MM.1S (cell line): ENCODE results near the gene SYNE1.
A peak's percentile ranks its signal among the peaks of the same experiment; 100 is the strongest.
"Not testable (repeated sequence)": the region's sequence is repeated elsewhere in the genome, so short reads cannot be mapped to it uniquely, and the experiment has no call there.

Source experiments
- DNase-seq: peaks from one replicate; pipeline ENCODE4 v3.0.0-alpha.2; 2015
- H2AFZ ChIP-seq: fragments of 300-600 bp; sonication (generic); 2 replicates; pipeline ENCODE4 v1.6.0; 2016; ENCODE audit warnings: antibody characterized with exemption, low read length
- H3F3A ChIP-seq: fragments of 300-600 bp; sonication (generic); 2 replicates; pipeline ENCODE4 v1.6.1; 2016; ENCODE audit warnings: mild to moderate bottlenecking, antibody characterized with exemption, low read length, moderate library complexity, mixed read lengths; ENCODE audit not compliant: insufficient read depth
- H3K27ac ChIP-seq: fragments of 300-600 bp; sonication (generic); 2 replicates; pipeline ENCODE4 v1.5.1; 2016; ENCODE audit warnings: mild to moderate bottlenecking, low read length
- H3K27me3 ChIP-seq: fragments of 300-600 bp; sonication (generic); replicated peaks from 2 replicates; pipeline ENCODE4 v1.6.0; 2016; ENCODE audit warnings: low read length; ENCODE audit not compliant: insufficient read depth
- H3K36me3 ChIP-seq: fragments of 300-600 bp; sonication (generic); replicated peaks from 2 replicates; pipeline ENCODE4 v1.6.1; 2016; ENCODE audit warnings: mild to moderate bottlenecking, low read length, mixed read lengths; ENCODE audit not compliant: insufficient read depth
- H3K4me1 ChIP-seq: fragments of 300-600 bp; sonication (generic); 2 replicates; pipeline ENCODE4 v1.6.1; 2016; ENCODE audit warnings: low read length, mixed read lengths
- H3K4me2 ChIP-seq: fragments of 300-600 bp; sonication (generic); 2 replicates; pipeline ENCODE4 v1.6.0; 2016; ENCODE audit warnings: low read depth, low read length
- H3K4me3 ChIP-seq: fragments of 300-600 bp; sonication (generic); 2 replicates; pipeline ENCODE4 v1.5.1; 2016; ENCODE audit warnings: low read length, mixed read lengths
- H3K79me2 ChIP-seq: fragments of 300-600 bp; sonication (generic); 2 replicates; pipeline ENCODE4 v1.6.1; 2016; ENCODE audit warnings: mixed run types, low read length, mixed read lengths
- H3K9ac ChIP-seq: fragments of 300-600 bp; sonication (generic); 2 replicates; pipeline ENCODE4 v1.6.1; 2016; ENCODE audit warnings: low read length, mixed read lengths
- H3K9me2 ChIP-seq: fragments of 300-600 bp; sonication (generic); replicated peaks from 2 replicates; pipeline ENCODE4 v1.6.1; 2016; ENCODE audit warnings: mild to moderate bottlenecking, low read length, mixed read lengths; ENCODE audit not compliant: insufficient read depth
- H3K9me3 ChIP-seq: fragments of 300-600 bp; sonication (generic); replicated peaks from 2 replicates; pipeline ENCODE4 v1.6.1; 2016; ENCODE audit warnings: mild to moderate bottlenecking, low read length, mixed read lengths; ENCODE audit not compliant: insufficient read depth
- H4K20me1 ChIP-seq: fragments of 300-600 bp; sonication (generic); 2 replicates; pipeline ENCODE4 v1.6.1; 2016; ENCODE audit warnings: mild to moderate bottlenecking, low read length, moderate library complexity, mixed read lengths; ENCODE audit not compliant: insufficient read depth
- CTCF ChIP-seq: fragments of 300-600 bp; sonication (generic); IDR thresholded peaks from 2 replicates; pipeline ENCODE4 v1.5.1; 2016; ENCODE audit warnings: antibody characterized with exemption, low read length, mixed read lengths
- EZH2 ChIP-seq: fragments of 300-600 bp; sonication (generic); optimal IDR thresholded peaks from 2 replicates; pipeline ENCODE3; 2017; ENCODE audit warnings: low read depth, mild to moderate bottlenecking, antibody characterized with exemption, low read length, mixed read lengths
- EZH2phosphoT487 ChIP-seq: fragments of 300-600 bp; sonication (generic); IDR thresholded peaks from 2 replicates; pipeline ENCODE4 v1.6.1; 2018; ENCODE audit warnings: antibody characterized with exemption, low read length

Gene SYNE1

GRCh38 chr6:152648105-152648504 is 10.9 kb upstream of the SYNE1 start:
- no peaks in the 10 kb centered on the region for H3K9me3 ChIP-seq
- no peak overlapping the region for H3K4me3 ChIP-seq
- H3K27ac ChIP-seq = no peak overlapping the region
- no peak for DNase-seq
- no peaks in the 10 kb centered on the region for H3K27me3 ChIP-seq
- no peaks in the 10 kb centered on the region for H3K79me2 ChIP-seq
- no peak overlapping the region for H3K4me2 ChIP-seq
- H2AFZ ChIP-seq = no peak overlapping the region
- H3K9ac ChIP-seq = no peak overlapping the region
- no peaks in the 10 kb centered on the region for H4K20me1 ChIP-seq
- no peak for TF ChIP-seq EZH2
- TF ChIP-seq EZH2phosphoT487 = no peak
- TF ChIP-seq CTCF = no peak
- no peaks in the 10 kb centered on the region for H3F3A ChIP-seq
- no peaks in the 10 kb centered on the region for H3K4me1 ChIP-seq
- H3K36me3 ChIP-seq = no peaks in the 10 kb centered on the region
- H3K9me2 ChIP-seq = no peaks in the 10 kb centered on the region

DNA sequence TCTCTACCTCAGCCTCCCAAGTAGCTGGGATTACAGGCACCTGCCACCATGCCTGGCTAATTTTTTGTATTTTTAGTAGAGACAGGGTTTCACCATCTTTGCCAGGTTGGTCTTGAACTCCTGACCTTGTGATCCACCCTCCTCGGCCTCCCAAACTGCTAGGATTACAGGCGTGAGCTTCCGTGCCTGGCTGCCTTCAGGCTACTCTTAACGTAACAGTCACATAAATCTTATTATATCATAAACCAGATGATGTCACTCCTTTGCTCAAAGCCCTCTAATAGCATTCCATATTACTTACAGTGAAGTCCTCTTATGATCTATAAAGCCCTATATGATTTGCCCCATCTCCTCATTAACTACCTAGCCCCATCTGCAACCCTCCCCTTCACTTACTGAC is 9.6 kb upstream of the SYNE1 start:
- not testable (repeated sequence) for H2AFZ ChIP-seq, H3F3A ChIP-seq, H4K20me1 ChIP-seq, H3K4me1 ChIP-seq, H3K9me2 ChIP-seq, H3K27me3 ChIP-seq, H3K4me2 ChIP-seq, H3K4me3 ChIP-seq, DNase-seq, H3K9ac ChIP-seq, H3K27ac ChIP-seq, H3K9me3 ChIP-seq, H3K36me3 ChIP-seq, H3K79me2 ChIP-seq

DNA sequence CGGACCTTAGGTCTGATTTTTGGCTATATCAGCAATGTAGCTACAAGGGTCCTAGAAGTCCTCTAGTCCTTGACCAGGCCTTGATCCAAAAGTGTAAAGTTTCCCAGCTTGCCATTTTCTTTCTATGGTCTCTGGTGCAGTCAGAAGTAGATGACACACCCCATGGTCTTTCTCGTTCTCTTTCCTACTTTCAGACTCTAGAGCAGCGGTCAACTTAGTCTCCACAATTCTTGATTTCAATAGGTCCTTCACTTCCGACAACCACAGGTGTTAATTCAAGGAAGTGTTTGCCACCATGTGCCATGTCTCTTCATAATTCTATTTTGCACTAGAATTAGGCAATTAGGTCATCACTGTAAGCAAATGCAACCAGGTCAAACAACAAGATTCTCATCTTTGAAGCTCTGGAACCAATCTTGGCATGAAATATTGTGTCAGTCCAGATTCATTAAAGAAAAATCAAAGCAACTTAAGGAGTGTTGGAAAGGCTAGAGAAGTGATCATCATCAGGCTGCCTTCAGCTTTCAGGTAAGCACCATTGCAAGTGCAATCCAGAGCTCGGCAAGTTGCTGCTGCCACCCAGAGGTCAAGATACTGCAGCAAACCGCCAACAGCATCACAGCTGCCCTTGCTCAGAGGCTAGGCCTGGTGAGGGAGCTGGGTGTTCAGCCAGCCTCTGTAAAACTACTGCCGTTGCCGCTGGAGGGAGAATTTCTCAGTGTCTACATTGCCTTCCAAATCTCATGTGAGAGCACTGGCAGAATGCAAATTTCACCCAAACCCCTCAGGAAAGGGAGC is 5.6 kb upstream of the SYNE1 start:
- Histone ChIP-seq H2AFZ (no peak overlapping the region), H3K27ac (no peak overlapping the region; the same call in 1 of the 2 replicates), H3K27me3 (no peaks in the 10 kb centered on the region), H3K9ac (no peak overlapping the region), H3K4me1 (no peaks in the 10 kb centered on the region), H3F3A (no peaks in the 10 kb centered on the region), H3K79me2 (no peaks in the 10 kb centered on the region), H4K20me1 (no peaks in the 10 kb centered on the region), H3K36me3 (no peaks in the 10 kb centered on the region), H3K4me3 (no peak overlapping the region), H3K4me2 (peak overlapping the region; percentile 19; the same call in 1 of the 2 replicates), H3K9me2 (no peaks in the 10 kb centered on the region), H3K9me3 (no peaks in the 10 kb centered on the region)
- TF ChIP-seq EZH2 (no peak), CTCF (peak; percentile 59)
- peak; percentile 69 for DNase-seq

DNA sequence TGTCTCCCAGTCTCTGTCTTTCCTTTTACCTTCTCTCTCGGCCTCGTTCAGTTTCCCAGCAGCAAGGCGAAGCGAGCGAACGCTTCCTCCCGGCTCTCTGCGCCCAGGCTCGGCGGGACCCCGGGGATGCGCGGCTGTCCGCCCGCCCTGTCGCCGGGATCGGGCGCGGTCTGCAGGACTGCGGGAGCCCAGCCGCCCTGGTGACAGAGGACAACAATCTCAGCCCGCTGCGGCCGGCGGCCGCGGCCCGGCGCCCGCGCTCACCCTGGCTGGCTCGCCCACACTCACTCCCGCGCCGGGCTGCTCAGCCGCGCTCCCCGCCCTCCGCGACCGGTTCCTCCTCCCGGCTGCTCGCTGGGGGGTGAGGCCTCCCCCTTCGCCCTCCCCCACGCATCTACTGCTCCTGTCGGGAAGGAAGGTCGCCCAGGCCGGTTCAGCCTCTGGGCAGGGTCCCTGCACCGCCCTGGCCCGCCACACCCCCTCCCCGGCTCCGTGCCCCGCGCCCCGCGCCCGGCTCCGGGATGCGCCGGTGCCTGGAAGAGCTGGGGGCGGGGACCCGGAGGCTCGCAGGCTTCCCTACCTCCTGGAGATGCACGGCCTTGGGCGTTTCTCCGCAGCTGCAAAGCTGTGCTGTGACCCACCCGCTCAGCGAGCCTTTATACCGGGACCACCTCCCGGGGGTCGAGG is 410 bp downstream of the SYNE1 start:
- DNase-seq = no peak
- no peak for TF ChIP-seq EZH2phosphoT487
- TF ChIP-seq EZH2 = no peak
- no peak for TF ChIP-seq CTCF
- no peak overlapping the region for H3K9ac ChIP-seq
- peak overlapping the region; percentile 47; the same call in 1 of the 2 replicates for H3K4me2 ChIP-seq
- H3K4me3 ChIP-seq = peak overlapping the region; percentile 43
- H3K4me1 ChIP-seq = no peaks in the 10 kb centered on the region
- H3K79me2 ChIP-seq = no peaks in the 10 kb centered on the region
- no peaks in the 10 kb centered on the region for H3K9me2 ChIP-seq
- no peaks in the 10 kb centered on the region for H3F3A ChIP-seq
- no peaks in the 10 kb centered on the region for H3K36me3 ChIP-seq
- H4K20me1 ChIP-seq = no peaks in the 10 kb centered on the region
- no peaks in the 10 kb centered on the region for H3K27me3 ChIP-seq
- H3K9me3 ChIP-seq = no peaks in the 10 kb centered on the region
- no peak overlapping the region for H3K27ac ChIP-seq
- H2AFZ ChIP-seq = 0 out of 2 replicates have a peak overlapping the region, but pooled peaks have one; percentile 38
